DND-41 (cell line): Measurements from ENCODE around the gene RTF1.

ENCODE experiments used
- CTCF ChIP-seq: IDR thresholded peaks from 2 replicates; pipeline ENCODE4 v1.5.1; 2012; ENCODE audit warnings: borderline replicate concordance, low read length, moderate library complexity, mild to moderate bottlenecking; ENCODE audit not compliant: poor library complexity, severe bottlenecking; ENCODE audit errors: extremely low read depth
- EZH2 ChIP-seq: IDR thresholded peaks from 3 replicates; pipeline ENCODE4 v1.6.1; 2012; ENCODE audit warnings: borderline replicate concordance, low read depth, mild to moderate bottlenecking, moderate library complexity, low read length, inconsistent platforms; ENCODE audit not compliant: severe bottlenecking

- TF ChIP-seq CTCF (peak; percentile 90), EZH2 (no peak)
Measured at GRCh38 chr15:41465822-41466421, 49.0 kb downstream of the RTF1 start.
